Hepatocyte (in vitro differentiated cells): Measurements from ENCODE around the gene ADAMTS14. TPM values are rescaled to one million over a fixed set of nuclear protein-coding genes. Genes with fewer than 3 reads are reported as not detected.

Experiments used
- DNase-seq: peaks from one replicate; pipeline ENCODE4 v3.0.0-alpha.2; 2016; ENCODE audit warnings: low spot score
- H2AFZ ChIP-seq: fragments of 200-600 bp; sonication (generic); 2 replicates; pipeline ENCODE4 v1.6.0; 2016; ENCODE audit warnings: antibody characterized with exemption, mild to moderate bottlenecking
- H3K27ac ChIP-seq: fragments of 200-600 bp; sonication (generic); 2 replicates; pipeline ENCODE4 v1.5.1; 2016; ENCODE audit warnings: mild to moderate bottlenecking
- H3K27me3 ChIP-seq: fragments of 200-600 bp; sonication (generic); 2 replicates; pipeline ENCODE4 v1.6.1; 2016
- H3K36me3 ChIP-seq: fragments of 200-600 bp; sonication (generic); replicated peaks from 2 replicates; pipeline ENCODE4 v1.5.1; 2016; ENCODE audit warnings: low read depth; ENCODE audit not compliant: insufficient read depth
- H3K4me1 ChIP-seq: fragments of 200-600 bp; sonication (generic); 2 replicates; pipeline ENCODE4 v1.5.1; 2016; ENCODE audit warnings: mild to moderate bottlenecking, moderate library complexity; ENCODE audit not compliant: insufficient read depth
- H3K4me2 ChIP-seq: fragments of 200-600 bp; sonication (generic); 2 replicates; pipeline ENCODE4 v1.6.0; 2016
- H3K4me3 ChIP-seq: fragments of 200-600 bp; sonication (generic); 2 replicates; pipeline ENCODE4 v1.5.1; 2016; ENCODE audit warnings: mild to moderate bottlenecking
- H3K79me2 ChIP-seq: fragments of 200-600 bp; sonication (generic); 2 replicates; pipeline ENCODE4 v1.6.0; 2017; ENCODE audit warnings: mild to moderate bottlenecking
- H3K9me2 ChIP-seq: fragments of 200-600 bp; sonication (generic); replicated peaks from 2 replicates; pipeline ENCODE4 v1.6.0; 2017; ENCODE audit warnings: mild to moderate bottlenecking; ENCODE audit not compliant: insufficient read depth
- H3K9me3 ChIP-seq: fragments of 200-600 bp; sonication (generic); 2 replicates; pipeline ENCODE4 v1.5.1; 2016; ENCODE audit warnings: low read depth, mild to moderate bottlenecking
- H4K20me1 ChIP-seq: fragments of 200-600 bp; sonication (generic); 2 replicates; pipeline ENCODE4 v1.6.0; 2016; ENCODE audit warnings: mild to moderate bottlenecking; ENCODE audit not compliant: insufficient read depth, poor library complexity, severe bottlenecking
- CTCF ChIP-seq: fragments of 200-600 bp; sonication (generic); IDR thresholded peaks from 2 replicates; pipeline ENCODE4 v1.5.1; 2016; ENCODE audit warnings: antibody characterized with exemption, mild to moderate bottlenecking; ENCODE audit not compliant: poor library complexity
- EZH2 ChIP-seq: fragments of 200-600 bp; sonication (generic); IDR thresholded peaks from 2 replicates; pipeline ENCODE4 v1.6.1; 2016; ENCODE audit warnings: antibody characterized with exemption, mild to moderate bottlenecking, borderline replicate concordance
- EZH2phosphoT487 ChIP-seq: fragments of 200-600 bp; sonication (generic); IDR thresholded peaks from one replicate; pipeline ENCODE4 v1.6.1; 2018; ENCODE audit warnings: antibody characterized with exemption, mild to moderate bottlenecking, low read depth, moderate library complexity; ENCODE audit not compliant: unreplicated experiment, severe bottlenecking
- WGBS: methylation state at CpG from one replicate; pipeline ENCODE4 v1.1.6; 2016; ENCODE audit warnings: low lambda C conversion rate; ENCODE audit errors: missing lambda C conversion rate; 5-methylcytosine and 5-hydroxymethylcytosine counted together
- polyA plus RNA-seq: library from polyadenylated mRNA; unstranded; fragments of >200 nt; fragmentation: Nextera tagmentation; extraction: Ambion mirVana; gene quantifications from 2 replicates; pipeline ENCODE4 v1.2.1, GENCODE V29; 2016
- total RNA-seq: library from RNA; depleted of rRNA; stranded (reverse); fragments of >200 nt; gene quantifications from 2 replicates; pipeline ENCODE4 v1.2.3, GENCODE V29; 2014

Gene ADAMTS14
- total and polyA plus RNA-seq, 2 experiments from 2014 or later = 0.87 to 2.1 TPM

- TF ChIP-seq CTCF = no peak
- no peak for TF ChIP-seq EZH2phosphoT487
- TF ChIP-seq EZH2 = no peak
- Histone ChIP-seq H4K20me1 (no peaks in the 10 kb centered on the region), H3K4me1 (peaks cover 9% of the 10 kb centered on the region), H2AFZ (no peak overlapping the region), H3K27me3 (no peaks in the 10 kb centered on the region), H3K27ac (no peak overlapping the region), H3K36me3 (no peaks in the 10 kb centered on the region), H3K9me2 (no peaks in the 10 kb centered on the region), H3K79me2 (no peaks in the 10 kb centered on the region), H3K9me3 (no peaks in the 10 kb centered on the region), H3K4me2 (no peak overlapping the region), H3K4me3 (no peak overlapping the region)
- 91% methylated on average over 15 of the region's 15 CpGs for WGBS
- no peak for DNase-seq
Observed at GRCh38 chr10:70747192-70747965, 75.1 kb downstream of the ADAMTS14 start.

- Histone ChIP-seq H2AFZ (no peak overlapping the region), H3K4me1 (no peaks in the 10 kb centered on the region), H3K27me3 (no peaks in the 10 kb centered on the region), H3K4me2 (no peak overlapping the region), H3K9me2 (no peaks in the 10 kb centered on the region), H3K36me3 (no peaks in the 10 kb centered on the region), H3K9me3 (no peaks in the 10 kb centered on the region), H4K20me1 (no peaks in the 10 kb centered on the region), H3K79me2 (no peaks in the 10 kb centered on the region), H3K4me3 (no peak overlapping the region), H3K27ac (no peak overlapping the region)
- TF ChIP-seq EZH2 (no peak), EZH2phosphoT487 (no peak)
- DNase-seq = no peak
- WGBS = 90% methylated on average over 3 of the region's 3 CpGs
Observed at GRCh38 chr10:70748305-70748704, 76.0 kb downstream of the ADAMTS14 start.

- Histone ChIP-seq H3K79me2 (no peaks in the 10 kb centered on the region), H3K4me2 (no peak overlapping the region), H4K20me1 (no peaks in the 10 kb centered on the region), H3K9me3 (no peaks in the 10 kb centered on the region), H3K9me2 (no peaks in the 10 kb centered on the region), H3K27me3 (no peaks in the 10 kb centered on the region), H3K36me3 (no peaks in the 10 kb centered on the region), H2AFZ (no peak overlapping the region), H3K4me3 (no peak overlapping the region), H3K4me1 (no peaks in the 10 kb centered on the region), H3K27ac (no peak overlapping the region)
- 98% methylated on average over 10 of the region's 10 CpGs for WGBS
- no peak for DNase-seq
- TF ChIP-seq EZH2phosphoT487 (no peak), EZH2 (no peak), CTCF (no peak)
Observed at GRCh38 chr10:70748801-70749573, 76.7 kb downstream of the ADAMTS14 start.

- H3K4me2 ChIP-seq = no peak overlapping the region
- H3K4me1 ChIP-seq = no peaks in the 10 kb centered on the region
- no peak overlapping the region for H3K4me3 ChIP-seq
- H3K27ac ChIP-seq = no peak overlapping the region
- no peaks in the 10 kb centered on the region for H3K9me2 ChIP-seq
- 97% methylated on average over 10 of the region's 10 CpGs for WGBS
- H3K79me2 ChIP-seq = no peaks in the 10 kb centered on the region
- H3K27me3 ChIP-seq = no peaks in the 10 kb centered on the region
- DNase-seq = no peak
- H3K36me3 ChIP-seq = no peaks in the 10 kb centered on the region
- TF ChIP-seq EZH2 = no peak
- no peak for TF ChIP-seq EZH2phosphoT487
- TF ChIP-seq CTCF = no peak
- no peaks in the 10 kb centered on the region for H4K20me1 ChIP-seq
- no peak overlapping the region for H2AFZ ChIP-seq
- no peaks in the 10 kb centered on the region for H3K9me3 ChIP-seq
Observed at GRCh38 chr10:70749756-70750155, 77.5 kb downstream of the ADAMTS14 start.
